Left ventricle myocardium superior (tissue), 1 donor: ENCODE results near the gene CRIM1. TPM values are rescaled to one million over a fixed set of nuclear protein-coding genes. Genes with fewer than 3 reads are reported as not detected.

Experiments used
- ATAC-seq: fragments of 200-7000 bp; cut with Tn5 transposase; one replicate; pipeline ENCODE4 v1.9.1; 2020; ENCODE audit warnings: mild to moderate bottlenecking, moderate library complexity
- DNase-seq: peaks from one replicate; pipeline ENCODE4 v3.0.0-alpha.2; 2020
- intact Hi-C: fragments of 100-400 bp; cut with micrococcal nuclease; formaldehyde crosslinking; loops from one replicate; pipeline ENCODE4 v1.11.0; 2022
- total RNA-seq: library from RNA; stranded (reverse); fragmentation: NEBNext Ultra II Directional; extraction: Animal tissue kit (Norgen Biotek cat#: 25700); gene quantifications from one replicate; pipeline ENCODE4 v1.2.1, GENCODE V29; 2021
- donor health status: DM: no; HTN: yes; CAD: no; lungs with severe emphysema.

CRIM1 gene
- total RNA-seq, 1 donor from 2014 or later, result 26.0 TPM

DNA sequence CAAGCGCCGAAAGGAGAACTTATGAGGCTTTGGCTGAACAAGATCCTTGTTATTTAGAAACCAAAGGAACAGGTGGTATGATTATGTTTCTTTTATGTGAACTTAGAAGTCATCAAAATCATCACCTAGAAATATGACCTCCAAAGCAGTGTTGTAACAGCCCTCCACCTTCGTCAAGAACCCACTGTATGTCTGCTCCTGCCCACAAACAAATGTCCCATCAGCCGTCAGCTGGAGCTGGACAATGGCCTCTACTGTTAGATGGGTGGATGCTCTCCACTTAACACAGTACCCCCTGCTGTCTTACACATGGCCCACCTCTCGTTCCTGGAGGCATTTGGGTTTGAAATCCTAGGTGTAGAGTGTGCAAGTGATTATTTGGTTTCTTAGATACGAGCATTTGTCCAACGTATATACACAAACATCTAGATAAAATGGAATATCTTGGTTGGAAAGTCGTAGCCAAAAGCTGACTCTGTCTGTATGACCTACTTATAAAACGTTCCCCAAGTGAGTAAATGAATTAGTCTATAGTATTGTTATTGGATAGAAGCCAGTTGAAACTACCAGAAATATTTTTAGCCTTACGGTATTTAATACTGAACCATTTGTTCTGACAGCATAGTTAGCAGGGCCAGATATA is 113.0 kb downstream of the CRIM1 start:
- DNase-seq, result no peak
- intact Hi-C loops, result no loop called here
- no peak for ATAC-seq

DNA sequence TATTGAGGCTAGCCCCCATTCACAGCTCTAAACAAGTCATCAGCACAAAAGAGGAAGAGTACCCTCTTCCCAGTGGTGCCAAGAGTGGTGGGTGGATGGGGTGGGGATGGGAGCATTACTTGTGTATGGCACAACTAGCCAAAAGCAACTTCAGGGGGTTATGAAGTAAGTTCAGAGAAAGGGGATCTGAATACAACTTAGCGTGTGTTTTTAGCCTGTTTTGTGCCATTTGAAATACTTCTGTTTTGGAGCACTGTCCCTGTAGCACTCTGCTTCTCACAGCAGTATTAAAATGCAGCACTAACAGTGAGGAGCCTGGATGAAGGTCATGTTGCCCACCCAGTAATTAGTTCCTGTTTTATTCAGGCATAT is 113.5 kb downstream of the CRIM1 start:
- DNase-seq (no peak), ATAC-seq (no peak)
- intact Hi-C loops, result no loop called here

DNA sequence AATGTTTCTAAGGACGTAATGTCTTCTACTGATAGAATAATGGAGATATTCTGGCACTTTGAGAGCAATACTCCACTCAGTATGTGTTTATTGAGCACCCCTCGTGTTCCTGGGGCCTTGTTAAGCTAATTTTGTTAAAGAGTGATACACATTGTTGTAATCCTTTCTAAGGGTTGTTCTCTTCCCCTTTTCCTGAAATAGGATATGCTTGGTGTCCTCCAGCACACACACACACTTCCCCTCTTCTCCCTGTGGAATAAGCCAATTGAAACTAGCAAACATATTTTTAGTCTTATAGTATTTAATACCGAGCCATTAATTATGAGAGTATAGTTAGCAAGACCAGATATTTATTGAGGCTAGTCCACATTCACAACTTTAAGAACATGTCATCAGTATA is 114.1 kb downstream of the CRIM1 start:
- ATAC-seq (peak; percentile 43), DNase-seq (no peak)
- intact Hi-C loops, result no loop called here

DNA sequence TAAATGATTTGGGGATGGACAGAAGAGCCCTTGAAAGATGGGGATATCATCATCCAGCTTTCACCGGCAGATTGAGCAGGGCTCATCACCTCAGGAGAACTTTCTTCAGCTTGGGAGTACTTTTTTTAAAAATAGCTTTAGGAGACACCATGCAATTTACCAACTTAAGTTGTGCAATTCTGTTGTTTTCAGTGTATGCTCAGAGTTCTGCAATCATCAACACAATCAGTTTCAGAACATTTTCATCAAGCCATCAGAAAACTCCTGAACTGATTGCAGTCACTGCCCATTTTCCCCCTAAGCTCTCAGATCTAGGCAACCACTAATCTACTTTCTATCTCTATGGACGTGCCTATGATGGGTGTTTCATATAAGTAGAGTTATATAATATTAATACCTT is 117.7 kb downstream of the CRIM1 start:
- intact Hi-C loops, result no loop called here
- DNase-seq (no peak), ATAC-seq (no peak)

DNA sequence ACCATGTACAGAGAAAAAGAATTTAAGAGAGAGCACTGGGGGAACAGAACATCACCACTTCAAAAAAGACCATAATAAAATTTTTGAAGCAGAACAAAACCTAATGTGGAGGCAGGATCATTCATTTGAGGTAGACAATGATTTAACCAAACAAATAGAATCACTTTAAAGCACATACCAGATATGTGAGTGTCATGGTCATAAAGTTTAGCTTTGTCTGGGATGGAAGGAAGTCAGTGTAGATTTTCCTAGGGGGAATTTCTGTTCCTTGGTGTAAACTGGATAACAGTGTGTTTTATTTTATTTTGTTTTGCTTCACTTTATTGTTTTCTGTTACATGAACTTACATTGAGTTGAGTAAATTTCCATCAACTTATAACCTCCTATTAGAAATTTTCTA is 120.8 kb downstream of the CRIM1 start:
- intact Hi-C loops, result no loop called here
- no peak for ATAC-seq
- no peak for DNase-seq

DNA sequence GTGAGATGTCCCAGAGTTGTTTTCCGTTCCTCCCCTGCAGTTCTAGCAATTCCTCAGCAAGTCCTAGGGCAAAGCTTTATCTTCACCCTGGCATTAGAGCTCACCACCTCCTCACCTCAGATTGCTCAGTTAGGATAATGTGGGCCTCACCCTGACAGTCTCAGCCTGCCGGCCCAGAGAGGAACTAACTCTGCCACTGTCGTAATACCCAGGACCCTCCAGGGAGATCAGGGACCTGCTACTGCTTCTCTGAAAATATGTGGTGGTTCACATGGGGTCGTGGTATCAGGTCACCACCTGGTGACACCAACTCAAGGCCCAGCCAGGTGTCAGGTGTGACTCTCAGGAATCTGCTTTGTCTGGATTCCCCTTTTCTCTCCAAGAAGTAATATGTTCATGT is 121.7 kb downstream of the CRIM1 start:
- intact Hi-C loops, result no loop called here
- ATAC-seq (no peak), DNase-seq (no peak)

DNA sequence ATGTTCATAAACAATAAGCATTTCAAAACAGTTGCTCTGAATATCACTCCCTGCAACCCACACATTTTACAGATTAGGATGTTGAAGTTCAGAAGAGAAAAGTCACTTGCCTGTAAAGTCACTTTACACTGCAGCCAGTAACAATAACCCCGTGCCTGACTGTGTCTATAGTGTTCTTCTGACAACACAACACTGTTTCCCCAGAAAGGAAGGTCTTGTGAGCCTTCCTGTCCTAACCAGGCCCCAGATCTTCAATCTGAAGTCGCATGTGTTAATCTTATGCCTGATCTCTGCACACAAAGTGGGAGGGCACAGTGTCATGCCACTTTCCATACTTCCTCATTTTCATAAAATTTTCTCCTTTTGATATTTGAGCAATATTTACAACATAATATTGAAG is 122.2 kb downstream of the CRIM1 start:
- no peak for DNase-seq
- intact Hi-C loops, result no loop called here
- ATAC-seq, result no peak

DNA sequence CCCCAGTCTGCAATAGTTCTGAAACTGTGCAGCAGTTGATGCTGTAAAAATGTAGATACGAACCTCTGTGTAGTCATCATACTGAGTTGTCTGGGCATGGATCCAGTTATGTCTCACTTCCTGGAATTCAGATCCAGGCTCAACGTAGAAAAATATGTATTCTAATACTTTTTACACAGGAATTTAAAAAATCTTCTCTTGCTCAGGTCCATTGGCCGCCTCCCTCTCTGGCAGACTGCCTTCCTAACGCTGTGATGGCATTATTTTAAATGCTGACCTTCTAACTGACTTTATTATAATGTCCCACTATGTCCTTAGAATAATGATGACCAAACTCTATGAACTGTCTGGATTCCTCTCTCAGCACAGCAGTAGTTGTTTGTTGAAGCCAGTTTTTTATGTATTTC is 122.8 kb downstream of the CRIM1 start:
- ATAC-seq (peak; percentile 72), DNase-seq (no peak)
- intact Hi-C loops, result no loop called here

DNA sequence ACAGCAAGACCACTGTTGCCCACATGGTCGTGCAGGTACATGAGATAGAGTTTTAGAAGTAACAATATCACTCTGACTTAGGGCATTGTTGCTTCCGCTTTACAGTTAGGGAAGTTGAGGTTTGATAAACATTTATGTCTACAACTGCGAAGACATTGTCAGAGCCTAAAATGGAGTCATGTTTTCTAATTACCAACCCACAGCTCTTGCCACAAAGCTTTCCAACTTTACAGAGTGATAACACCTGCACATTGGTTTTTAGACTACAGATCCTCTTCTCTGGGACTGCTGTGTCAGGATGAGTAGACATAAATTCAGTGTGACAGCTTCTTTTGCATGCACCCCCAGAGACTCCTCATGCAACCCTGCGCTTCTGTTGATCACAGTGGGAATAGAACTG is 123.4 kb downstream of the CRIM1 start:
- ATAC-seq (no peak), DNase-seq (no peak)
- intact Hi-C loops, result no loop called here

DNA sequence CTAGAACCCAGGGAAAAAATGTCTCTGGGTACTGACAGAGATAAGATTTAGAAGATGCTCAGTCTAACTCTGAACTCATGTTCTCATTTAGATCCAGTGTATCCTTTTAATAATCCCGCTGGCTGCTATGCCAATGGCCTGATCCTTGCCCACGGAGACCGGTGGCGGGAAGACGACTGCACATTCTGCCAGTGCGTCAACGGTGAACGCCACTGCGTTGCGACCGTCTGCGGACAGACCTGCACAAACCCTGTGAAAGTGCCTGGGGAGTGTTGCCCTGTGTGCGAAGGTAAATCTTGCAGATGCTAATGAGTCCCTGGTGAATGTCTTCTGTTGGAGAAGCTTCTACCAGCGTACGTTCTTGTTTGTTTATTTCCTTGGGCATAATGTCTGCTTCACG is 123.8 kb downstream of the CRIM1 start:
- intact Hi-C loops, result no loop called here
- DNase-seq (no peak), ATAC-seq (no peak)

DNA sequence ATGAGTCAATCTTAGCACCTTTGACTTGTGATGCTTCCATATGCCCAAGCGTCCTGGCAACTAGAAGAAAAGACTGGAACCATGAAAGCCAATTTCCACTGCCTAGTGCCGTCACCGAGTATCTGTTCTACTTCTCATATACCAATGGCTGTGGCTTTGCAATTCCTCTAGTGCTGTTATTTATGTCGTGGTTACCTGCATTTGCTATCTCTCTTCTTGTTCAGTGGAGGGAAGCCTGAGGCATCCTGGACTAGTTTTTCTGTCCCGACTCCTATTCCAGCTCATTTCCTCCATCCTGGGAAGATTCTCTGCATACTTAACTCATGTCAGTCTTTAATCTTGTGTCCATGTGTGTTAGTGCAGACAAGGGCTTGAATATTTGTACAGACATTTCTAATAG is 124.5 kb downstream of the CRIM1 start:
- ATAC-seq, result no peak
- DNase-seq, result no peak
- intact Hi-C loops, result no loop called here

DNA sequence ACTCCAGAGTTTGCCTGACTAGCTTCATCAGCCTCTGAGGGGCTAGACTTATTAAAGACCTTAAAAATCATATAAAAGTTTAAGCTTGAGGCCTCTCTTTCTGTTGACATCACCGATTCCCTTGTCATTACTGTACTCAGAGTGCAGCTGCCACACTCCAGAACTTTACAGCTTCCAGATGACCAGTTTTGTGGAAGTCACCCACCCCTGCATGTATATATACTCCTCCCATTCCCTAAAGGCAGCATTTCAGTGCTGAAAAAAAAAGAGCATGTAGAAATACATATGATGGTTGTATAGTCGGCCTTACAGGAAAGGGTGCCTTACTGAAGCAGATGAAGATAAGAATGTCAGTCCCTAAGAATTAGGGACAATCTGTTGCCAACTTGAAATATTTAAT is 125.1 kb downstream of the CRIM1 start:
- no peak for ATAC-seq
- no peak for DNase-seq
- intact Hi-C loops, result no loop called here

DNA sequence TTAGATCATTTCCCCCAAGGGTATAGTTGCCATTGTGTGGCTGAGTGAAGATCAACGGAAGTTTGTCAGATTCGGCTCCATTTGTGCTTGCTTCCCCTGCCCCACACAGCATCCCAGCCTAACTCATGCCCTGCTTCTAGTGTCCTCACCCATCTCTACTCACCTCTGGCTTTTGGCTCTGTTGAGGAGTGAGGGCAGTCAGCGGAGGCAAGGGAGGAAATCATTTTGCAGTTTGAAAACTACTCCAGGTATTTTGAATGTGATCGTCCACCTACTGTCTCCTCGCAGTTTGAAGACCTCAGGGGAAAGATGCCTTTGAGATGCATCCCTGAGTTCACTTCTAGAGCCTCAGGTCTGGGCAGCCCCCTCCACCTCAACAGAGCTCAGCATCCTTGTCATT is 126.1 kb downstream of the CRIM1 start:
- intact Hi-C loops, result no loop called here
- ATAC-seq (no peak), DNase-seq (no peak)

DNA sequence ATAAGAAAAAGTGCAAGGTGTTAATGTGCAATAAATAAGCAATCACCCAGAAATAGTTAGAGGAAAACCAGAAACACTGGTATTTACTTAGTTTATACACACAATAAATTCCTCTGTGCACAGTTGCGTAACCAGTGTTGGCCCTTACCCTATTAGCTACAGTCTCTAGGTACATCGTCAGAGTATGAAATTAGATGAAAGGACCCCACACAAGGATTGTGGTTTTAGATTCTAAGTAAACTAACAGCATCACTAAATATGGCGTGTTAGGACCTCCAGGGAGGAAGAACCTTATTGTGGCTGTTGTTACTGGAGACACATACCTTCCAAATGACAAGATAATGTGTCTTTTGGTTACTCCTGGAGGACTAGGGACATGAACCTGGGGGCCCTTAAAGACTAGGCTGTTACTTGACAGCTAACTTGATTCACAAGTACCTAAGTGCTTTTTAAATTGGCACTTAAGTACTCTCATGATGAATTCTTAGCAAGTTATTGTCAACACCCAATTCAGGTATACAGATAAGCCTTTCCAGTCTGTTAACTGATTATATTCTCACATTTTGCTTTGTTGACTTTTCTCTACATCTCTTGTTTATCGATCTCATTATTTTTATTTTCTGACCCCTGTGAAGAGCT is 127.1 kb downstream of the CRIM1 start:
- DNase-seq (no peak), ATAC-seq (peak; percentile 30)
- intact Hi-C loops, result no loop called here

DNA sequence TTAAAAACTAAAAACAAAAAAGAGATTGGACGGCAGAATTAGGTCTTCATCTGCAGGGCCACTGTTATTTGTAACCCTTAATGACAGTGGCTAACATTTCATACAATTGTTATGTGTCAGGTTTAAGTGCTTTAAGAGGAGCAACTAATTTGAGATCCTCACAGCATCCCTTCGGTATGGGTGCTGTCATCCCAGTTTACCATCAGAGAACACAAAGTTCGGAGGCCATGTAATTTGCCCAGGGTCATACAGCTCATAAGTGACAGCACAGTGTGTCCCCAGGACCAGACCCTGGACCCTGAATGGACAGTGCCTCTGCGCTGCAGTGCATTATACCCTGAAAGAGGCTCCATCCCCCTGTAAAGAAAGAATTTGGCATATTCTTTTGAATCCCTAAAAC is 127.7 kb downstream of the CRIM1 start:
- intact Hi-C loops, result no loop called here
- ATAC-seq (peak; percentile 77), DNase-seq (no peak)

DNA sequence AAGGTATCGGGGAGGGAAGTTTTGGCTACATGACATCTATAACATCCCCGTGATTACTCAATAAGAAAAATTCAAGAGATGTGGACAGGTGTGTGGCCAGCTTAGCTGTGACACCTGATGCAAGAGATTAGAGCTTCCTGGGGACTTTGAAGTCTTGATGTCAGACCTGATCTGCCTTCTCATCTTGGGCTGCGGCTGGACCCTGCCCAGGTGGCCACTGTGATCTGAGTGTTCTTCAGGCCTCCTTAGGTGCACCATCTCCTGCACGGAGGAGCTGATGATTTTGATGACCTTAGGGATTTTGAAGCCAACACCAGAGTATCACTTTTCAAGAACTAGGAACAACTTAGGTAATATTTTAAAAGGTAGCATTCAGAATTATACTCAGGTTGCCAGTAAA is 128.9 kb downstream of the CRIM1 start:
- intact Hi-C loops, result no loop called here
- DNase-seq (no peak), ATAC-seq (no peak)

DNA sequence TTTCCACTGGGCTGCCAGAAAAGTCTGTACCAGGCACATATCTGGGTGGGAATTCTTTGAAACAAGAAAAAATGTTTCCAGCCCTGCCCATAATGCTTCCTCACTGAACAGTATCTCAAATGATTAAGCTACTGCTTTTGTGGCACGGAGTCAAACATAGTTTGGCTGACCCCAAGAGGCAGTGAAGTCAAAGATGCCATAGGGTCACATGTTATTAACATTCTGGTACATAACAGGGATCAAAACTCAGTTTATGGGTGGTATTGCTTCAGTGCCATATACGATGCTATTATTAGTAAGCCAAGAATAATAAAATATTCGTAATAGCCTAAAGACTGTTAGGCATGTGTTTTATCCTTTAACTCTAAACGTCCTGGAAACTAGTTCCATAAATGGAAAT is 129.9 kb downstream of the CRIM1 start:
- DNase-seq, result no peak
- ATAC-seq, result peak; percentile 46
- intact Hi-C loops, result no loop called here

DNA sequence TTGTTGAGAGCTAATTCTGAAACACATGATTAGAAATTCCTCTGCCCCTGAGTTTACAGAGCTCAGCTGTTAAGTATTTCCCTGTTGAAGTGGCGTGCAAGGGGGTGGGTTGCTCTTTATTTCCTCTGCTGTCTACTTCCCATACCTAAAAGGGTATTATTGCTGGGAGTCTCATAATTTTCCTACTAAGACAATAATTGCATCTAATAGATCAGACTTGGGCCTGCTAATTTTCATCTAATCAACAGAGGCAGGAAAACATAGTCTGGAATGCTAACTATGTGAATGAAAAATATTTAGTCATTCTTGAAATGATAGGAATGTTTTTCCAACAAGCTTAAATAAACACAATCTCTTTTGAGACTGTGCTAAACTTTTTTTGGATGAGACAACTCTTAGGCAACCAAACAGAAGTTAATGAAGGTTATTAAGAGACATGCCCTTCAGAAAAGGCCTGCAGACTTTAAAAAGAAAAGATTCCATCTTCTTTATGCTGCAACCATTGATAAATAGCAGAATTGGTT is 131.0 kb downstream of the CRIM1 start:
- no peak for DNase-seq
- intact Hi-C loops, result no loop called here
- ATAC-seq, result peak; percentile 32

DNA sequence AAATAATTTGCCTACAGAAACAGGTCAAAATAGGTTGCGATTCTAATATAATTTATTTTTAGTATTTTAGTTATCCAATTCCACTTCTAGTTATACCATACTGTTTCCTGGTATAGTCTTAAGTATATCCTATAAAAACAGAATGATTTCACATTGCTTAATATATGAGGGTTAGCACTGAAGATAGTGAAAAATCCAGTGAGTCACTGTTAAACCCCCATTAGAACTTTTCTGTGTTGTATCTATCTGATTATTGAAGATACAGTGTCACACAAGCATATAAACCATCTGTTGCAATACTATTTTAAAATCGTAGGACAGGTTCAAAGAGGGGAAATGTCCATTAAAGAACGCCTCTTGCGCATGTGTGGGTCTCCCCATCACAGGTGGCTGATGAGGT is 132.4 kb downstream of the CRIM1 start:
- DNase-seq (no peak), ATAC-seq (no peak)
- intact Hi-C loops, result no loop called here

DNA sequence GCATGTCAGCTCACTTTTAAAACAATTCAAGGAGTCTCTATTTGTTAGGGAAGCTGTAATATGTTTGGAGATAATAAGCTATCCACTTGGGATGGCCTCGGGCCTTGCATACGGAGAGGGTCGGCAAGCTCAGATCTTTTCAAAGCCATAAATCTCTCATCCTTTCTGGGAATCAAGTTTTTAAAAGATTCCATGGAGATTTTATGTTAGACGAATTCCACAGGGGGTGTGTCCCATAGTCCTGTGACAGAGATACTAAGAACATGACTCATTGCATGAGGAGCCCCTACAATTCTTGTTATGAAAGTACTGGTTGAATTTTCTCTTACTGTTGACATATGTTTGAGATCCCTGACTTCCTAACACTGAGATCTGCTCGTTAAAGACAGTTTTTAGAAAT is 133.7 kb downstream of the CRIM1 start:
- intact Hi-C loops, result no loop called here
- DNase-seq (no peak), ATAC-seq (no peak)

DNA sequence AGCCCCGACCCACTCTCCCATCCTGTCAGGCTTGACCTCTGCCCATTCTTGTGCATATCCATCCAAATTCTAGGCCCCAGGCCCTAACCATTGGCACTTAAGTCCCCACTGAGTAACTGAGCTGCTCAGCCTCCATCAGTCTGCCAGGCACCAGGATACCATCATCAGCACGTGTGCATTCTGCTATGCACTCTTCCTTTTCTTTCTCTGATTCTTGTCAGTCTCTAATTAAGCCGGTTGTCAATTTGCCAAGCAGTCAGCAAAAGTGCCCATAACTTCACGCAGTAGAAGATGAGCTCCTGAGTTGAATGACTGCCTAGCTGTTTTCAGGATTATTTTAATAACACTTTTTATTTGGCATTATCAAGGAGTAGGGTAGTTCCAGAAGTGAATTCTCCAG is 135.2 kb downstream of the CRIM1 start:
- no peak for ATAC-seq
- intact Hi-C loops, result no loop called here

More for the DNA sequence above, 135.2 kb downstream of the CRIM1 start:
- DNase-seq, result no peak
